Measurements from ENCODE around the gene CD36. TPM values are rescaled to one million over a fixed set of nuclear protein-coding genes. Genes with fewer than 3 reads are reported as not detected.

Gene CD36
- total RNA-seq, 1 experiment from 2014 or later, result 0.32 TPM

- Histone ChIP-seq H4K20me1 (ENCODE audit: insufficient read depth) (no peaks in the 10 kb centered on the region), H3K4me1 (ENCODE audit: control insufficient read depth in 1 of 2, insufficient read depth in 2 of 2, low read length in 2 of 2) (no peaks in the 10 kb centered on the region), H3K27ac (ENCODE audit: low read depth, low read length) (no peak overlapping the region), H3K36me3 (ENCODE audit: control insufficient read depth in 1 of 2, insufficient read depth in 2 of 2, low read length in 2 of 2) (no peaks in the 10 kb centered on the region), H3K27me3 (ENCODE audit: insufficient read depth, low read length) (no peaks in the 10 kb centered on the region), H3K9ac (ENCODE audit: low read length) (no peak overlapping the region), H3K9me2 (ENCODE audit: insufficient read depth) (no peaks in the 10 kb centered on the region), H3K79me2 (ENCODE audit: insufficient read depth, low read length) (no peaks in the 10 kb centered on the region), H3K4me3 (replicated peaks in 1 of 2; ENCODE audit: low read depth in 1 of 2, low read length in 2 of 2) (no peak overlapping the region), H3K9me3 (ENCODE audit: control insufficient read depth in 1 of 2, insufficient read depth in 1 of 2, low read depth in 1 of 2, low read length in 2 of 2) (no peaks in the 10 kb centered on the region), H3K4me2 (ENCODE audit: low read length) (no peak overlapping the region), H2AFZ (ENCODE audit: low read depth, low read length, poor library complexity, severe bottlenecking) (no peak overlapping the region)
- RAD21 ChIA-PET (ENCODE audit: low non-redundant PET in 1 of 2, low total read pairs in 2 of 2, uncharacterized antibody in 2 of 2, unreplicated experiment in 2 of 2), result no interaction called here
- intact Hi-C loops (cut with micrococcal nuclease), result no loop called here
- POLR2A ChIA-PET, result no interaction called here
- no TSS peak for BruUV-seq (replicated peaks)
- ATAC-seq, result no peak
- no peak for TF ChIP-seq POLR2AphosphoS5 (IDR thresholded peaks at IDR 0.05; ENCODE audit: low read depth, low read length)
- TF ChIP-seq SIN3A (IDR thresholded peaks at IDR 0.05; ENCODE audit: low read depth), result no peak
- TF ChIP-seq ZBTB33 (IDR thresholded peaks at IDR 0.05; ENCODE audit: extremely low read depth, insufficient replicate concordance, low read length), result no peak
- no peak for TF ChIP-seq POLR2A (IDR thresholded peaks at IDR 0.05; ENCODE audit: borderline replicate concordance, extremely low read depth, insufficient read depth, insufficient read length)
- no peak for TF ChIP-seq SRF (IDR thresholded peaks at IDR 0.05; ENCODE audit: low read depth)
- TF ChIP-seq EZH2phosphoT487 (IDR thresholded peaks at IDR 0.05; ENCODE audit: borderline replicate concordance), result no peak
- no peak for TF ChIP-seq CTCF (IDR thresholded peaks at IDR 0.05 in 2 of 3, conservative IDR thresholded peaks at IDR 0.05 in 1 of 3; ENCODE audit: borderline replicate concordance in 1 of 3, insufficient read depth in 1 of 3, low read depth in 2 of 3, low read length in 2 of 3)
- TF ChIP-seq YY1 (IDR thresholded peaks at IDR 0.05; ENCODE audit: extremely low read depth, insufficient replicate concordance, low read depth, low read length), result no peak
- TF ChIP-seq MAX (IDR thresholded peaks at IDR 0.05), result no peak
- TF ChIP-seq FOSL1 (IDR thresholded peaks at IDR 0.05; ENCODE audit: low read depth), result no peak
- TF ChIP-seq ELF1 (IDR thresholded peaks at IDR 0.05; ENCODE audit: borderline replicate concordance, low read depth), result no peak
- no peak for TF ChIP-seq SP1 (IDR thresholded peaks at IDR 0.05; ENCODE audit: low read depth)
- TF ChIP-seq RAD21 (IDR thresholded peaks at IDR 0.05; ENCODE audit: low read depth), result no peak
- no peak for TF ChIP-seq TCF7L2 (IDR thresholded peaks at IDR 0.05; ENCODE audit: borderline replicate concordance, extremely low read depth, insufficient read depth, insufficient read length)
- TF ChIP-seq, protein P1, sequence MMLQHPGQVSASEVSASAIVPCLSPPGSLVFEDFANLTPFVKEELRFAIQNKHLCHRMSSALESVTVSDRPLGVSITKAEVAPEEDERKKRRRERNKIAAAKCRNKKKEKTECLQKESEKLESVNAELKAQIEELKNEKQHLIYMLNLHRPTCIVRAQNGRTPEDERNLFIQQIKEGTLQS (IDR thresholded peaks at IDR 0.05), result no peak
- no peak for TF ChIP-seq CBX3 (IDR thresholded peaks at IDR 0.05; ENCODE audit: low read depth)
- no peak for TF ChIP-seq JUND (IDR thresholded peaks at IDR 0.05)
- no peak for TF ChIP-seq CEBPB (IDR thresholded peaks at IDR 0.05; ENCODE audit: low read depth)
- DNase-seq (ENCODE audit: low read depth, low spot score), result no peak
- CTCF ChIA-PET, result no interaction called here
Observed at GRCh38 chr7:80643336-80643915, 5.0 kb downstream of the CD36 start.
